Fibroblast of the aortic adventitia (primary cell): ENCODE measurements around the gene SPRED3. TPM values are rescaled to one million over a fixed set of nuclear protein-coding genes. Genes with fewer than 3 reads are reported as not detected.

Experiments used
- DNase-seq: peaks from one replicate; pipeline ENCODE4 v3.0.0-alpha.2; 2010; ENCODE audit warnings: low read depth
- H3K4me3 ChIP-seq: 2 replicates; pipeline ENCODE4 v1.5.1; 2011; ENCODE audit warnings: low read depth, mild to moderate bottlenecking, control low read depth, low read length, moderate library complexity
- total RNA-seq: library from RNA; depleted of rRNA; stranded (reverse); fragments of >200 nt; gene quantifications from 2 replicates; pipeline ENCODE4 v1.2.3, GENCODE V29; 2012; ENCODE audit warnings: low replicate concordance
- TF ChIP-seq, protein P1 (sequence below): IDR thresholded peaks from 2 replicates; pipeline ENCODE4 v1.5.1; 2011; ENCODE audit warnings: mild to moderate bottlenecking, low read length, control low read depth, inconsistent platforms; ENCODE audit not compliant: insufficient read depth

The SPRED3 gene
- total RNA-seq, 1 donor, result 9.7 TPM

DNA sequence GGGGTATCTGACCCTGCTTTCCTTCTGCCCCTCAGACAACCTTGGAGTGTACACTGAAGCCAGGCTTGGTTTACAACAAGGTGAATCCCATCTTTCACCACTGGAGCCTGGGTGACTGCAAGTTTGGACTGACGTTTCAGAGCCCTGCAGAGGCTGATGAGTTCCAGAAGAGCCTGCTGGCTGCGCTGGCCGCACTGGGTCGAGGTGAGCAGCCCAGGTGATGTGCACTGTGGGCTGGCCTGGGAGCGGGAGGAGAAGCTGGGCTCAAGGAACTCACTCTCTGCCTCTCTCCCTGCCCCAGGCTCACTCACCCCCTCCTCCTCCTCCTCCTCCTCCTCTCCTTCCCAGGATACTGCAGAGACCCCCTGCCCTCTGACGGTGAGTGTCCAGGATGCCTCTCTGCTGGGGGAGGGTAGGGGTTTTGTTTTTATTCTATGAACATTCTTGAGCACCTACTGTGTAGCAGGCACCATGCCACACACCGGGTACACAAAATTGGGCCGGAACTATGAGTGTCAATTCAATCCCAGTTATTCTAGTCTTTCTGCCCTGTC lies 3.5 kb downstream of the SPRED3 start:
- TF ChIP-seq, protein P1, sequence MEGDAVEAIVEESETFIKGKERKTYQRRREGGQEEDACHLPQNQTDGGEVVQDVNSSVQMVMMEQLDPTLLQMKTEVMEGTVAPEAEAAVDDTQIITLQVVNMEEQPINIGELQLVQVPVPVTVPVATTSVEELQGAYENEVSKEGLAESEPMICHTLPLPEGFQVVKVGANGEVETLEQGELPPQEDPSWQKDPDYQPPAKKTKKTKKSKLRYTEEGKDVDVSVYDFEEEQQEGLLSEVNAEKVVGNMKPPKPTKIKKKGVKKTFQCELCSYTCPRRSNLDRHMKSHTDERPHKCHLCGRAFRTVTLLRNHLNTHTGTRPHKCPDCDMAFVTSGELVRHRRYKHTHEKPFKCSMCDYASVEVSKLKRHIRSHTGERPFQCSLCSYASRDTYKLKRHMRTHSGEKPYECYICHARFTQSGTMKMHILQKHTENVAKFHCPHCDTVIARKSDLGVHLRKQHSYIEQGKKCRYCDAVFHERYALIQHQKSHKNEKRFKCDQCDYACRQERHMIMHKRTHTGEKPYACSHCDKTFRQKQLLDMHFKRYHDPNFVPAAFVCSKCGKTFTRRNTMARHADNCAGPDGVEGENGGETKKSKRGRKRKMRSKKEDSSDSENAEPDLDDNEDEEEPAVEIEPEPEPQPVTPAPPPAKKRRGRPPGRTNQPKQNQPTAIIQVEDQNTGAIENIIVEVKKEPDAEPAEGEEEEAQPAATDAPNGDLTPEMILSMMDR, result no peak
- DNase-seq, result no peak
- no peak overlapping the region for H3K4me3 ChIP-seq

DNA sequence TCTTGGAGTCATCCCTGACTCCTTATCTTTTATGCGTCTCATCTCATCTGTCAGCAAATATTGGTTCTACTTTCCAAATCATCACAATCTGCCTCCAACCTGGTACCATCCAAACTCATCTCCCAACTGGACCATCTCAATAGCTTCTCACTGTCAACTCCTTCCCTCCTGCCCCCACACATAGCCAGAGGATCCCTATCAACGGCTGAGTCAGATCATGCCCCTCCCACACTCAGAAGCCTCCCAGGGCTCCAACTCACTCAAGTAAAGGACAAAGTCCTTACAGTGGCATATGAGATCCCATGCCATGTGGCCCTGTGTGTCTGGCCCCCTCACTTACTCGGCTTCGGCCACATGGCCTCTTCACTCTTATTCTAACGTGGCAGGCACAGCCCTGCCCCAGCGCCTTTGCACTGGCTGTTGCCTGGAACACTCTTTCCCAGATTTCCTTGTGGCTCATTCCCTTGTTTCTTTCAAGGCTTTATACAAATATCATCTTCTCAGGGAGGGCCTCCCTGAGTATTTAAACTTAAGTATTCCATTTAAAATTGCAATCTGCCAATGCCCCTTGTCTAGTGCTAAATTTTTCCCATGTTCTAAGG lies 4.3 kb downstream of the SPRED3 start:
- DNase-seq, result no peak
- TF ChIP-seq, protein P1, result no peak
- no peak overlapping the region for H3K4me3 ChIP-seq

DNA sequence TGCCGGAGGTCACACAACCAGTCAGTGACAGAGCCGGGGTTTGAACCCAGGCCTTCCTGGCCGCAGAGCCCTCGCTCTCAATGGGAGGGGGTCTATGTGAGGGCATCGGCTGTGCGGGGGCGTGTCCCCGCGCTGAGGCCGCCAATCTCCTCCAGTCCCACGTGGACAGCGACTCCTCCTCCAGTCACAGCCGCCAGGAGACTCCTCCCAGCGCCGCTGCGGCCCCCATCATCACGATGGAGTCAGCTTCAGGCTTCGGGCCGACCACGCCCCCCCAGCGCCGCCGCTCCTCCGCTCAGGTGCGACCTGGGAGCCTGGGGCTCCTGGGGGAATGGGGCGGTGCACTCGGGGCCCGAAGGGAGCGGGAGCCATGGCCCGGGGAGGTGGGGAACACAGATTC lies 6.0 kb downstream of the SPRED3 start:
- no peak for DNase-seq
- TF ChIP-seq, protein P1, result no peak
- H3K4me3 ChIP-seq, result no peak overlapping the region

DNA sequence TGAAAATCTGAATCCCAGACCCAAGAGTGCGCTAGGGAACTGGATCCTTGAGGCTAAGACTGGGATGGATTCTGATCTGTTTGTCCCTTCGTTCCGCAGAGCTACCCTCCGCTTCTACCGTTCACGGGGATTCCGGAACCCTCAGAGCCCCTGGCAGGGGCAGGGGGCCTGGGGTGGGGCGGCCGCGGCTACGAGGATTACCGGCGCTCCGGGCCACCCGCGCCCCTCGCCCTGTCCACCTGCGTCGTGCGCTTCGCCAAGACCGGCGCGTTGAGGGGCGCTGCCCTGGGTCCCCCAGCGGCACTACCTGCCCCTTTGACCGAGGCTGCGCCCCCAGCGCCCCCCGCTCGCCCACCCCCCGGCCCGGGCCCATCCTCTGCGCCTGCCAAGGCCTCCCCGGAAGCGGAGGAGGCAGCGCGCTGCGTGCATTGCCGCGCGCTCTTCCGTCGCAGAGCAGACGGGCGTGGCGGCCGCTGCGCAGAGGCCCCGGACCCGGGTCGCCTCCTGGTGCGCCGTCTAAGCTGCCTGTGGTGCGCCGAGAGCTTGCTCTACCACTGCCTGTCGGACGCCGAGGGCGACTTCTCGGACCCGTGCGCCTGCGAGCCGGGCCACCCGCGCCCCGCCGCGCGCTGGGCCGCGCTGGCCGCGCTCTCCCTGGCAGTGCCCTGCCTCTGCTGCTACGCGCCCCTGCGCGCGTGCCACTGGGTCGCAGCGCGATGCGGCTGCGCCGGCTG lies 7.1 kb downstream of the SPRED3 start:
- TF ChIP-seq, protein P1, result no peak
- no peak for DNase-seq
- no peak overlapping the region for H3K4me3 ChIP-seq

DNA sequence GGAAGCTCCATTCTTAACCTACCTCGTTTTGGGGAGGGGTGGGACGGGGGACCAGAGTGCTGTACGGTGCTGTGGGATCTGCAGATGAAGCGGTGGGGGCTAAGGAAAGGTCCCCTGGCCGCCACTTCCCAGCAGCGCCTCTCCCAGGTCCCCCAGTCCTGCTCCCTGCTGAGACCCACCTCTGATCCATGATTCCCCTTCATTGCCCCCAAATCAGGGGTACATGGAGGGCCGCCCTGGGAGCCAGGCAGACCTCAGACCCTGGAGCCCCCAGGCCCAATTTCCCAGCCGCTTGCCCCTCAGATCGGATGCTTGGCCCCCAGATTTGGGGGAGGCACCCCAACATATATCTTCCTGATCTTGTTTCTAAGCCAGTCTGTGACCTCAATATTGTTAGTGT lies 10.6 kb downstream of the SPRED3 start:
- no peak for DNase-seq
- TF ChIP-seq, protein P1, result no peak
- no peak overlapping the region for H3K4me3 ChIP-seq

DNA sequence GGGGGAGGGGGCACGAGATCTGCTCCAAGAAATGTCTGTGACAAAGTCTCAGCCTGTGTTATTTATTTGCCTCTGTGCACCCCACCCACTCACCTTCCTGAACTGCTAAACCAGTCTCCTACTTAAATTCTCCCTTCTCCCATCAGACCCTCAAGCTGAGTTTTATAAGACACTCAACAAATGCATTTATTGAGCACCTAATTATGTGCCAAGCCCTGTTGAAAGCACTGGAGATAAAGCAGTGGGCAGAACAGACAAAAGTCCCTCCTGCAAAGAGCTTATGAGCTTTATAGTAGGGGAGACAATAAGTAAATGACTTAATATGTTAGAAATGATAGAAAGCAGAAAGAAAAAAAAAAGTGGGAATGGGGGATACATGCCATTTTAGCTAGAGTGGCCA lies 11.0 kb downstream of the SPRED3 start:
- TF ChIP-seq, protein P1, result no peak
- H3K4me3 ChIP-seq, result no peak overlapping the region

More for the DNA sequence above, 11.0 kb downstream of the SPRED3 start:
- no peak for DNase-seq
